ENCODE data around the gene MRPS24. TPM values are rescaled to one million over a fixed set of nuclear protein-coding genes. Genes with fewer than 3 reads are reported as not detected.

Gene MRPS24
- total and polyA plus RNA-seq, 8 donors = 42.2 to 77.0 (median 59.4) TPM

DNA sequence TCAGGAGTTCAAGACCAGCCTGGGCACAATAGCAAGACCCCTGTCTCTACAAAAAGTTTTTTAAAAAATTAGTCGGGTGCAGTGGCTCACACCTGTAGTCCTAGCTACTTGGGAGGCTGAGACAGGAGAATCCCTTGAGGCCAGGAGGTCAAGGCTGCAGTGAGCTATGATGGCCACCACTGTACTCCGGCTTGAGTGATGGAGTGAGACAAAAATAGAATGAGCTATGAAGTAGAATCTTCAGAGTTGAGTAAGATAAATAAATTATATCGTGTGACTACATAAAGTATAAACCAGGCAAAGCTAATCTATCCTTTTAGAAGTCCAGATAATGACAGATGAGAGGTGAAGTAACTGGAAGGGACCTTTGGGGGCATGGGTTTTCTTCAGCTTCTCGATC, 15.3 kb upstream of the MRPS24 start:
- H3K9me3 ChIP-seq = no peaks in the 10 kb centered on the region
- DNase-seq (no peak), FAIRE-seq (no peak), ATAC-seq (no peak)
- no peaks in the 10 kb centered on the region for H3K27me3 ChIP-seq
- peaks cover 0 to 37% (median 12%) of the 10 kb centered on the region in 3 donors for H3K36me3 ChIP-seq
- H3K4me3 ChIP-seq = no peak overlapping the region
- H3K27ac ChIP-seq = no peak overlapping the region
- TF ChIP-seq, protein P1, sequence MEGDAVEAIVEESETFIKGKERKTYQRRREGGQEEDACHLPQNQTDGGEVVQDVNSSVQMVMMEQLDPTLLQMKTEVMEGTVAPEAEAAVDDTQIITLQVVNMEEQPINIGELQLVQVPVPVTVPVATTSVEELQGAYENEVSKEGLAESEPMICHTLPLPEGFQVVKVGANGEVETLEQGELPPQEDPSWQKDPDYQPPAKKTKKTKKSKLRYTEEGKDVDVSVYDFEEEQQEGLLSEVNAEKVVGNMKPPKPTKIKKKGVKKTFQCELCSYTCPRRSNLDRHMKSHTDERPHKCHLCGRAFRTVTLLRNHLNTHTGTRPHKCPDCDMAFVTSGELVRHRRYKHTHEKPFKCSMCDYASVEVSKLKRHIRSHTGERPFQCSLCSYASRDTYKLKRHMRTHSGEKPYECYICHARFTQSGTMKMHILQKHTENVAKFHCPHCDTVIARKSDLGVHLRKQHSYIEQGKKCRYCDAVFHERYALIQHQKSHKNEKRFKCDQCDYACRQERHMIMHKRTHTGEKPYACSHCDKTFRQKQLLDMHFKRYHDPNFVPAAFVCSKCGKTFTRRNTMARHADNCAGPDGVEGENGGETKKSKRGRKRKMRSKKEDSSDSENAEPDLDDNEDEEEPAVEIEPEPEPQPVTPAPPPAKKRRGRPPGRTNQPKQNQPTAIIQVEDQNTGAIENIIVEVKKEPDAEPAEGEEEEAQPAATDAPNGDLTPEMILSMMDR (IDR thresholded peaks at IDR 0.05) = no peak
- intact Hi-C loops (cut with DNase I) = no loop called here
- H3K4me1 ChIP-seq = no peaks in the 10 kb centered on the region
- 89% methylated on average over 4 of the region's 4 CpGs for WGBS, 2 donors

DNA sequence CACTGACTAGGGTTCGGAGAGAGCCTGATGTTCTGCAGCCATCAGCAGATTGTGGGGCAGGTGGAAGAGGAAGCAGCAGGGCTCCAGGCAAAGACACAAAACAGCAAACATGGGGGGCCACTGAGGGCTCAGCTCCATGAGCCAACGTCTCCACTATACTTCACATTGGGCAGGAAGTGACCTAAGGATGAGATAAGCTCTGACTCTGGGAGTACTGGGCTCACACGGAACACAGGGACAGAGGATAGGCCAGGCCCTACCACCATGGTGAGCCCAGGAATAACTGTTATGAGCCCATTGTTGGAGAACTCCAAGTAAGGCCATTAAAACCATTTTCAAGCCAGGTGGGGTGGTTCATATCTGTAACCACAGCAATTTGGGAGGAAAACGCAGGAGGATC, 14.9 kb upstream of the MRPS24 start:
- 87 to 93% methylated on average over 4 of the region's 4 CpGs for WGBS, 2 donors
- Histone ChIP-seq H3K9me3 (no peaks in the 10 kb centered on the region), H3K4me1 (no peaks in the 10 kb centered on the region), H3K36me3 (peaks cover 0 to 41% (median 12%) of the 10 kb centered on the region in 3 donors), H3K27me3 (no peaks in the 10 kb centered on the region), H3K27ac (no peak overlapping the region), H3K4me3 (no peak overlapping the region)
- no peak for ATAC-seq
- no peak for FAIRE-seq
- no peak for DNase-seq
- intact Hi-C loops (cut with DNase I) = no loop called here
- TF ChIP-seq, protein P1 (IDR thresholded peaks at IDR 0.05) = no peak

GRCh38 chr7:43880596-43880995, 11.3 kb upstream of the MRPS24 start:
- Histone ChIP-seq H3K4me3 (no peak overlapping the region), H3K27ac (no peak overlapping the region), H3K27me3 (no peaks in the 10 kb centered on the region), H3K36me3 (peaks cover 0 to 71% (median 29%) of the 10 kb centered on the region in 3 donors), H3K9me3 (no peaks in the 10 kb centered on the region), H3K4me1 (no peaks in the 10 kb centered on the region)
- FAIRE-seq (no peak), ATAC-seq (no peak), DNase-seq (no peak)
- TF ChIP-seq, protein P1 (IDR thresholded peaks at IDR 0.05) = no peak
- 79 to 81% methylated on average over 5 of the region's 5 CpGs for WGBS, 2 donors
- intact Hi-C loops (cut with DNase I) = no loop called here

DNA sequence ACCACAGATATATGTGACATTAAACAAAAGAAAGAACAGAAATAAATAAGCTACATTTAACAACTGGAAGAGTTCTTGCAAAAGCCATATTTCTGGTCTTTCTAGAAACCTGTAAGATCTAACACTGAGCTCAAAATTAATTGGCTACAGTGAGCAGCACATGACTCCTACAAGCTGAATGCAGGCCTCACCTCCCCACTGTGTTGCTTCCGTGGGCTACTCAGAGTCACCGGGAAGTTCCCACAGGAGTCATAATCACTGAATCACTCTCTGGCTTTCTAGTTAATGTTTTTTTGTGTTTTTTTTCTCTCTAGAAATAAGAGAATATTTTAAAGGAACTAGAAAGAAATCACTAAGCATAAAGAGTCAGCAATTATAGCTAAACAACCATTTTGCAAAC, 10.2 kb upstream of the MRPS24 start:
- no peak for FAIRE-seq
- TF ChIP-seq, protein P1 (IDR thresholded peaks at IDR 0.05) = no peak

DNA sequence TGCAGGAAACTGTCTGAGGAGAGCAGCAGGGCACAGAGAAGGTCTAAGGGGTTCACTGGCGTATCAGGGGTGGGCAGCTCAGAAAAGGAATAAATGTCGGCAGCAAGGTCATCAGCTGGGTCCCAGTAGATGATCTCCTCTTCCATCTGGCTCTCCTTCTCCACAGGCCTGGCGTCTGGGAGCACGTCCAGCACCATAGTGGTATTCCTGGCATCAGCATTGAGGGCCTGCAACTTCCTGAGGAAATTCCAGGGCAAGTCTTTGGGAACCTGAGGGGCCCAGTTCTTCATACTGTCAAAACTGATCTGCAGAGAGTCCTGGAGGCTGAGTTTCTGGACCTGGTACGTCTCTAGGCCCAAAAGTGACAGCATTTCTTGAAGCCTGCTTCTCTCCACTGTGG, 9.6 kb upstream of the MRPS24 start:
- Histone ChIP-seq H3K27ac (no peak overlapping the region), H3K27me3 (no peaks in the 10 kb centered on the region), H3K9me3 (no peaks in the 10 kb centered on the region), H3K36me3 (peaks cover 0 to 59% (median 31%) of the 10 kb centered on the region in 3 donors), H3K4me3 (no peak overlapping the region), H3K4me1 (no peaks in the 10 kb centered on the region)
- FAIRE-seq (no peak), ATAC-seq (no peak), DNase-seq (no peak)
- intact Hi-C loops (cut with DNase I) = no loop called here
- TF ChIP-seq, protein P1 (IDR thresholded peaks at IDR 0.05) = no peak
- 86 to 92% methylated on average over 5 of the region's 5 CpGs for WGBS, 2 donors

More for the DNA sequence above, 10.2 kb upstream of the MRPS24 start:
- Histone ChIP-seq H3K4me1 (no peaks in the 10 kb centered on the region), H3K9me3 (no peaks in the 10 kb centered on the region), H3K27ac (no peak overlapping the region), H3K27me3 (no peaks in the 10 kb centered on the region), H3K36me3 (peaks cover 0 to 64% (median 31%) of the 10 kb centered on the region in 3 donors), H3K4me3 (no peak overlapping the region)
- ATAC-seq (no peak), DNase-seq (no peak)
- intact Hi-C loops (cut with DNase I) = no loop called here
- WGBS, 2 donors = 87% methylated on average over 2 of the region's 2 CpGs
